HG02884 (cell line): ENCODE results near the gene EBF3.

Source experiments
- ATAC-seq: cut with Tn5 transposase; IDR thresholded peaks from one replicate; pipeline ENCODE4 v1.9.1; 2021; ENCODE audit warnings: mild to moderate bottlenecking, moderate library complexity; ENCODE audit not compliant: unreplicated experiment

EBF3 gene

GRCh38 chr10:129914153-129914855 is 49.8 kb downstream of the EBF3 start:
- ATAC-seq = no peak

- no peak for ATAC-seq
Measured at GRCh38 chr10:129912986-129913695, 50.9 kb downstream of the EBF3 start.

GRCh38 chr10:129912166-129912917 is 51.7 kb downstream of the EBF3 start:
- ATAC-seq = no peak

- ATAC-seq = no peak
Measured at GRCh38 chr10:129911451-129912165, 52.5 kb downstream of the EBF3 start.

GRCh38 chr10:129910861-129911260 is 53.2 kb downstream of the EBF3 start:
- ATAC-seq = no peak

- ATAC-seq = no peak
Measured at GRCh38 chr10:129909531-129910256, 54.4 kb downstream of the EBF3 start.

- ATAC-seq = no peak
Measured at GRCh38 chr10:129909080-129909479, 55.0 kb downstream of the EBF3 start.

- ATAC-seq = no peak
Measured at GRCh38 chr10:129908406-129908805, 55.7 kb downstream of the EBF3 start.

- ATAC-seq = no peak
Measured at GRCh38 chr10:129905553-129905952, 58.5 kb downstream of the EBF3 start.

- ATAC-seq = no peak
Measured at GRCh38 chr10:129904323-129904722, 59.8 kb downstream of the EBF3 start.

- ATAC-seq = no peak
Measured at GRCh38 chr10:129901389-129902006, 62.6 kb downstream of the EBF3 start.

- ATAC-seq = no peak
Measured at GRCh38 chr10:129900825-129901224, 63.2 kb downstream of the EBF3 start.

GRCh38 chr10:129899276-129900130 is 64.6 kb downstream of the EBF3 start:
- no peak for ATAC-seq

- no peak for ATAC-seq
Measured at GRCh38 chr10:129898706-129899268, 65.3 kb downstream of the EBF3 start.

GRCh38 chr10:129897871-129898626 is 66.0 kb downstream of the EBF3 start:
- ATAC-seq = no peak

GRCh38 chr10:129896860-129897200 is 67.2 kb downstream of the EBF3 start:
- ATAC-seq = no peak

- ATAC-seq = no peak
Measured at GRCh38 chr10:129896136-129896859, 67.8 kb downstream of the EBF3 start.

- ATAC-seq = no peak
Measured at GRCh38 chr10:129895811-129896135, 68.3 kb downstream of the EBF3 start.
